BJ (cell line): Measurements from ENCODE around the gene KIF12. TPM values are rescaled to one million over a fixed set of nuclear protein-coding genes. Genes with fewer than 3 reads are reported as not detected.

Source experiments
- CTCF ChIA-PET: fragments of 350-600 bp; formaldehyde crosslinking; extraction: SDS; loops from one replicate; lab custom pipeline; 2021; ENCODE audit warnings: antibody characterized with exemption, inconsistent platforms; lab: Yijun Ruan, JAX
- POLR2A ChIA-PET: fragments of 300-600 bp; sonication (Branson Sonifier 250); formaldehyde crosslinking; extraction: SDS; loops from one replicate; lab custom pipeline; 2021; ENCODE audit warnings: antibody characterized with exemption; lab: Charles Lee
- DNase-seq: peaks from one replicate; pipeline ENCODE4 v3.0.0-alpha.2; 2011; ENCODE audit warnings: low read depth
- H3K27me3 ChIP-seq: 2 replicates; pipeline ENCODE4 v1.6.0; 2011; ENCODE audit warnings: low read length; ENCODE audit not compliant: control insufficient read depth, insufficient read depth
- H3K36me3 ChIP-seq: 2 replicates; pipeline ENCODE4 v1.5.1; 2011; ENCODE audit warnings: low read length; ENCODE audit not compliant: control insufficient read depth, insufficient read depth
- H3K4me3 ChIP-seq: 2 replicates; pipeline ENCODE4 v1.5.1; 2011; ENCODE audit warnings: low read depth, mild to moderate bottlenecking, control low read depth, low read length
- polyA plus RNA-seq: library from polyadenylated mRNA; depleted of rRNA; stranded (reverse); fragments of >200 nt; gene quantifications from 2 replicates; pipeline ENCODE4 v1.2.3, GENCODE V29; 2011
- TF ChIP-seq, protein P1 (sequence below): IDR thresholded peaks from 2 replicates; pipeline ENCODE4 v1.5.1; 2011; ENCODE audit warnings: low read depth, mild to moderate bottlenecking, control low read depth, inconsistent platforms, low read length, moderate library complexity; ENCODE audit not compliant: insufficient read depth

Gene KIF12
- polyA plus RNA-seq, 1 experiment = 0.07 TPM

GRCh38 chr9:114049441-114050225 lies 49.5 kb downstream of the KIF12 start:
- no peak overlapping the region for H3K4me3 ChIP-seq
- DNase-seq = no peak
- CTCF ChIA-PET = no interaction called here
- POLR2A ChIA-PET = no interaction called here
- no peaks in the 10 kb centered on the region for H3K27me3 ChIP-seq
- TF ChIP-seq, protein P1, sequence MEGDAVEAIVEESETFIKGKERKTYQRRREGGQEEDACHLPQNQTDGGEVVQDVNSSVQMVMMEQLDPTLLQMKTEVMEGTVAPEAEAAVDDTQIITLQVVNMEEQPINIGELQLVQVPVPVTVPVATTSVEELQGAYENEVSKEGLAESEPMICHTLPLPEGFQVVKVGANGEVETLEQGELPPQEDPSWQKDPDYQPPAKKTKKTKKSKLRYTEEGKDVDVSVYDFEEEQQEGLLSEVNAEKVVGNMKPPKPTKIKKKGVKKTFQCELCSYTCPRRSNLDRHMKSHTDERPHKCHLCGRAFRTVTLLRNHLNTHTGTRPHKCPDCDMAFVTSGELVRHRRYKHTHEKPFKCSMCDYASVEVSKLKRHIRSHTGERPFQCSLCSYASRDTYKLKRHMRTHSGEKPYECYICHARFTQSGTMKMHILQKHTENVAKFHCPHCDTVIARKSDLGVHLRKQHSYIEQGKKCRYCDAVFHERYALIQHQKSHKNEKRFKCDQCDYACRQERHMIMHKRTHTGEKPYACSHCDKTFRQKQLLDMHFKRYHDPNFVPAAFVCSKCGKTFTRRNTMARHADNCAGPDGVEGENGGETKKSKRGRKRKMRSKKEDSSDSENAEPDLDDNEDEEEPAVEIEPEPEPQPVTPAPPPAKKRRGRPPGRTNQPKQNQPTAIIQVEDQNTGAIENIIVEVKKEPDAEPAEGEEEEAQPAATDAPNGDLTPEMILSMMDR = no peak
- peaks cover 20% of the 10 kb centered on the region for H3K36me3 ChIP-seq

DNA sequence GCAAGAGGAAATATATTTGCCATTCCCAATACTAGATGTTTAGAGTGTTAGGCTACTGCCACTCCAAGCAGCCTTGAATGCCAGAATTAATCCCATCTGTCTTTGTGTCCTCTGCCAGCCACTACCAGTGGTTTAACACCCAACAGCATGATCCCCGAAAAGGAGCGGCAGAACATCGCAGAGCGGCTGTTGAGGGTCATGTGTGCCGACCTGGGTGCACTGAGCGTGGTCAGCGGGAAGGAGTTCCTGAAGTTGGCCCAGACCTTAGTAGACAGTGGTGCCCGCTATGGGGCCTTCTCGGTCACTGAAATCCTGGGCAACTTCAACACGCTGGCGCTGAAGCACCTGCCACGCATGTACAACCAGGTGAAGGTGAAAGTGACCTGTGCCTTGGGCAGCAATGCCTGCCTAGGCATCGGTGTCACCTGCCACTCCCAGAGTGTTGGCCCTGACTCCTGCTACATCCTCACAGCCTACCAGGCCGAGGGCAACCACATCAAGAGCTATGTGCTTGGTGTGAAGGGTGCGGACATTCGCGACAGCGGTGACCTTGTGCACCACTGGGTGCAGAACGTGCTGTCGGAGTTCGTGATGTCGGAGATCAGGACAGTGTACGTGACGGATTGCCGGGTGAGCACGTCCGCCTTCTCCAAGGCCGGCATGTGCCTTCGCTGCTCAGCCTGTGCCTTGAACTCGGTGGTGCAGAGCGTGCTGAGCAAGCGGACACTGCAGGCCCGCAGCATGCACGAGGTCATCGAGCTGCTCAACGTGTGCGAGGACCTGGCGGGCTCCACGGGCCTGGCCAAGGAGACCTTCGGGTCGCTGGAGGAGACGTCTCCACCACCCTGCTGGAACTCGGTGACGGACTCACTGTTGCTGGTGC lies 50.3 kb downstream of the KIF12 start:
- DNase-seq = no peak
- POLR2A ChIA-PET = no interaction called here

DNA sequence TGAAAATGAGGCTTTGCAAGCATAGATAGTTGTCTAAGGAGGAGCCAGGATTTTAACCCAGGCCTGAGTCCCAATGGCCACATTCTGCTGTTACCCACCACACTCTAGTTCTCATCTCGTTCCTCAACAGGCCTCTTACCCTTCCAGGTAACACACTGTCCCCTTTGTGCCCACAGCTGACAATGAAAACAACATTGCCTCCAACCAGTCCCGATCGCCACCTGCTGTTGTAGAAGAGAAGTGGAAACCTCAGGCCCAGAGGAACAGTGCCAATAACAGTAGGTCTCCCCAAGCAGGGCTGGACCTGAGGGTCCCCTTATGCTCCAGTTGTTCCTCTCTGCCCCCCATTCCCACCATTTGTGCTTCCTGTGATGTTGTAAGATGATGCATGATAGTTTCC lies 51.4 kb downstream of the KIF12 start:
- no peaks in the 10 kb centered on the region for H3K27me3 ChIP-seq
- no peak for DNase-seq
- peaks cover 20% of the 10 kb centered on the region for H3K36me3 ChIP-seq
- H3K4me3 ChIP-seq = no peak overlapping the region
- POLR2A ChIA-PET = no interaction called here
- CTCF ChIA-PET = interaction anchor here (0.8 to 1.0 kb wide), 3 partner anchors 10 to 243 kb away, joined by 3 to 4 read pairs (median 3); no protein-coding TSS in a partner anchor
- TF ChIP-seq, protein P1 = peak; percentile 37

More for the DNA sequence above, 50.3 kb downstream of the KIF12 start:
- Histone ChIP-seq H3K36me3 (peaks cover 20% of the 10 kb centered on the region), H3K4me3 (no peak overlapping the region), H3K27me3 (no peaks in the 10 kb centered on the region)
- CTCF ChIA-PET = no interaction called here
- TF ChIP-seq, protein P1 = no peak

- Histone ChIP-seq H3K4me3 (no peak overlapping the region), H3K36me3 (peaks cover 18% of the 10 kb centered on the region), H3K27me3 (no peaks in the 10 kb centered on the region)
- TF ChIP-seq, protein P1 = no peak
- ChIA-PET CTCF (interaction anchor here (0.9 to 1.0 kb wide), 2 partner anchors 11 to 239 kb away, joined by 3 to 4 read pairs; no protein-coding TSS in a partner anchor), POLR2A (no interaction called here)
- DNase-seq = no peak
Observed at GRCh38 chr9:114046875-114047274, 52.2 kb downstream of the KIF12 start.
